Natural killer cell (primary cell): Measurements from ENCODE around the gene CTDSP1. TPM values are rescaled to one million over a fixed set of nuclear protein-coding genes. Genes with fewer than 3 reads are reported as not detected.

Experiments used
- ATAC-seq, 3 donors: fragments of 150-1000 bp in 2 of 3; fragments of 200-7000 bp in 1 of 3; cut with Tn5 transposase; 1 replicate in 1 of 3; 2 replicates in 2 of 3; pipeline ENCODE4 v1.10.0; 2021; ENCODE audit warnings: mild to moderate bottlenecking in 2 of 3, moderate library complexity in 2 of 3
- DNase-seq, 2 donors: peaks; one replicate each; pipeline versions ENCODE4 v3.0.0 to v3.0.0-alpha.2; 2013 to 2021; ENCODE audit warnings: mixed read lengths in 1 of 2
- H3K27ac ChIP-seq: one replicate; pipeline ENCODE4 v1.5.1; 2013; ENCODE audit warnings: mild to moderate bottlenecking, low read length
- H3K27me3 ChIP-seq: one replicate; pipeline ENCODE4 v1.6.1; 2013; ENCODE audit warnings: low read length; ENCODE audit not compliant: control insufficient read depth, insufficient read depth
- H3K36me3 ChIP-seq: one replicate; pipeline ENCODE4 v1.6.1; 2013; ENCODE audit warnings: low read length; ENCODE audit not compliant: control insufficient read depth, insufficient read depth
- H3K4me1 ChIP-seq: one replicate; pipeline ENCODE4 v1.6.1; 2013; ENCODE audit warnings: low read length; ENCODE audit not compliant: control insufficient read depth, insufficient read depth
- H3K4me3 ChIP-seq: one replicate; pipeline ENCODE4 v1.5.1; 2013; ENCODE audit warnings: low read length
- H3K9me3 ChIP-seq: one replicate; pipeline ENCODE4 v1.6.1; 2013; ENCODE audit warnings: low read length; ENCODE audit not compliant: control insufficient read depth, insufficient read depth
- H3K27ac Mint-ChIP-seq, 2 donors: one replicate each; pipeline ENCODE4 v1.8.0; 2022; ENCODE audit warnings: mild to moderate bottlenecking in 2 of 2, mixed read lengths in 2 of 2, moderate library complexity in 1 of 2
- H3K27me3 Mint-ChIP-seq, 2 donors: one replicate each; pipeline ENCODE4 v1.8.0; 2022; ENCODE audit warnings: low read depth in 2 of 2, mixed read lengths in 2 of 2
- H3K36me3 Mint-ChIP-seq: one replicate; pipeline ENCODE4 v1.8.0; 2022; ENCODE audit warnings: mixed read lengths
- H3K4me1 Mint-ChIP-seq, 2 donors: one replicate each; pipeline ENCODE4 v1.8.0; 2022; ENCODE audit warnings: mixed read lengths in 2 of 2
- H3K4me3 Mint-ChIP-seq: one replicate; pipeline ENCODE4 v1.8.0; 2022; ENCODE audit warnings: mild to moderate bottlenecking, moderate library complexity, mixed read lengths
- H3K9me3 Mint-ChIP-seq, 2 donors: one replicate each; pipeline ENCODE4 v1.8.0; 2022; ENCODE audit warnings: mixed read lengths in 2 of 2
- CTCF ChIP-seq: fragments of 200-600 bp; IDR thresholded peaks from one replicate; pipeline ENCODE4 v1.8.0; 2022; ENCODE audit warnings: antibody characterized with exemption
- WGBS: methylation state at CpG from one replicate; pipeline ENCODE4 v1.1.7; 2013; ENCODE audit warnings: missing lambda C conversion rate; ENCODE audit not compliant: insufficient coverage; 5-methylcytosine and 5-hydroxymethylcytosine counted together
- intact Hi-C: fragments of 100-400 bp; cut with micrococcal nuclease; formaldehyde crosslinking; loops from one replicate; pipeline ENCODE4 v1.14.2; 2022
- total RNA-seq, 4 donors: library from RNA; stranded (reverse); fragments of 120-200 nt in 1 of 4; gene quantifications; one replicate each; pipeline versions ENCODE4 v1.2.3 to v1.2.4, GENCODE V29; 2013 to 2022

The CTDSP1 gene
- total RNA-seq, 3 donors from 2014 or later (not counting 1 experiment from before 2014, with no cell fraction given) = 223 to 273 (median 228) TPM

GRCh38 chr2:218397820-218398436 lies 1.7 kb upstream of the CTDSP1 start:
- peak overlapping the region; percentile 59 for H3K4me3 ChIP-seq

GRCh38 chr2:218398437-218399390 lies 954 bp upstream of the CTDSP1 start:
- H3K4me3 ChIP-seq = peak overlapping the region; percentile 59
- intact Hi-C loops = loop anchor here (1.0 to 5.0 kb wide), 4 partner anchors 119 to 499 kb away; partner anchors contain the start of genes AAMP, ARPC2 and PNKD
- H3K27ac ChIP-seq = peak overlapping the region; percentile 83
- Mint-ChIP-seq H3K27me3 (no peaks in the 10 kb centered on the region), H3K4me3 (peak overlapping the region; percentile 95), H3K27ac (peak overlapping the region; percentile 98), H3K4me1 (peaks cover 52 to 73% of the 10 kb centered on the region in 2 donors), H3K36me3 (no peaks in the 10 kb centered on the region), H3K9me3 (no peaks in the 10 kb centered on the region)
- peaks cover 26% of the 10 kb centered on the region for H3K36me3 ChIP-seq
- H3K4me1 ChIP-seq = peaks cover 80% of the 10 kb centered on the region
- ATAC-seq = peak; percentile 16 to 33 (median 20)
- H3K9me3 ChIP-seq = no peaks in the 10 kb centered on the region
- DNase-seq = peak; percentile 64 to 82
- under 1% methylated on average over 89 of the region's 95 CpGs for WGBS
- no peaks in the 10 kb centered on the region for H3K27me3 ChIP-seq
- TF ChIP-seq CTCF = no peak

More at GRCh38 chr2:218397820-218398436, 1.7 kb upstream of the CTDSP1 start:
- Mint-ChIP-seq H3K27me3 (no peaks in the 10 kb centered on the region), H3K4me1 (peaks cover 44 to 73% of the 10 kb centered on the region in 2 donors), H3K9me3 (no peaks in the 10 kb centered on the region), H3K27ac (peak overlapping the region; percentile 98), H3K4me3 (peak overlapping the region; percentile 94), H3K36me3 (no peaks in the 10 kb centered on the region)
- no peaks in the 10 kb centered on the region for H3K9me3 ChIP-seq
- under 1% methylated on average over 35 of the region's 35 CpGs for WGBS
- peak overlapping the region; percentile 83 for H3K27ac ChIP-seq
- H3K36me3 ChIP-seq = peaks cover 18% of the 10 kb centered on the region
- DNase-seq = peak; percentile 49 to 72
- H3K4me1 ChIP-seq = peaks cover 81% of the 10 kb centered on the region
- intact Hi-C loops = loop anchor here (2.0 to 5.0 kb wide), 6 partner anchors 31 to 499 kb away; partner anchors contain the start of genes ARPC2, CNOT9, TMBIM1 and USP37
- no peak for TF ChIP-seq CTCF
- no peaks in the 10 kb centered on the region for H3K27me3 ChIP-seq
- no peak for ATAC-seq

- Histone ChIP-seq H3K4me3 (peak overlapping the region; percentile 92), H3K27ac (peak overlapping the region; percentile 84), H3K27me3 (no peaks in the 10 kb centered on the region), H3K36me3 (peaks cover 41% of the 10 kb centered on the region), H3K4me1 (peaks cover 78% of the 10 kb centered on the region), H3K9me3 (no peaks in the 10 kb centered on the region)
- DNase-seq (peak; percentile 48 to 63), ATAC-seq (no peak)
- WGBS = under 1% methylated on average over 54 of the region's 63 CpGs
- H3K27ac Mint-ChIP-seq = peak overlapping the region; percentile 98
- H3K4me3 Mint-ChIP-seq = peak overlapping the region; percentile 95
- H3K27me3 Mint-ChIP-seq = no peaks in the 10 kb centered on the region
- TF ChIP-seq CTCF = no peak
- H3K9me3 Mint-ChIP-seq = no peaks in the 10 kb centered on the region
- H3K36me3 Mint-ChIP-seq = no peaks in the 10 kb centered on the region
- intact Hi-C loops = no loop called here
- H3K4me1 Mint-ChIP-seq = peaks cover 52 to 75% of the 10 kb centered on the region in 2 donors
These were observed 680 bp downstream of the CTDSP1 start for GRCh38 chr2:218400167-218400929.
